AG04450 (cell line): ENCODE data around the gene CLTCL1. TPM values are rescaled to one million over a fixed set of nuclear protein-coding genes. Genes with fewer than 3 reads are reported as not detected.
A peak's percentile ranks its signal among the peaks of the same experiment; 100 is the strongest.

ENCODE experiments used
- CTCF ChIA-PET: fragments of 300-600, 350-600 bp; formaldehyde crosslinking; extraction: SDS; loops from one replicate; lab custom pipeline; 2022; ENCODE audit warnings: antibody characterized with exemption, inconsistent platforms; lab: Charles Lee
- POLR2A ChIA-PET: fragments of 350-600 bp; formaldehyde crosslinking; extraction: SDS; loops from one replicate; lab custom pipeline; 2021; ENCODE audit warnings: antibody characterized with exemption, inconsistent platforms; lab: Yijun Ruan, JAX
- DNase-seq: peaks from one replicate; pipeline ENCODE4 v3.0.0-alpha.2; 2011; ENCODE audit warnings: low read depth, low spot score
- H3K27ac ChIP-seq: one replicate; pipeline ENCODE4 v1.5.1; 2012; ENCODE audit warnings: low read depth, low read length, control low read depth
- H3K27me3 ChIP-seq: one replicate; pipeline ENCODE4 v1.6.0; 2012; ENCODE audit warnings: low read length; ENCODE audit not compliant: control insufficient read depth, insufficient read depth
- H3K4me3 ChIP-seq: 2 replicates; pipeline ENCODE4 v1.5.1; 2011; ENCODE audit warnings: mild to moderate bottlenecking, low read depth, low read length, control low read depth
- H3K9me3 ChIP-seq: 2 replicates; pipeline ENCODE4 v1.5.1; 2012; ENCODE audit warnings: low read length; ENCODE audit not compliant: control insufficient read depth, insufficient read depth
- polyA plus RNA-seq: library from polyadenylated mRNA; depleted of rRNA; stranded (reverse); fragments of >200 nt; gene quantifications from 2 replicates; pipeline ENCODE4 v1.2.3, GENCODE V29; 2011
- TF ChIP-seq, protein P1 (sequence below): IDR thresholded peaks from 2 replicates; pipeline ENCODE4 v1.5.1; 2011; ENCODE audit warnings: low read depth, low read length, control low read depth, inconsistent platforms

The CLTCL1 gene
- polyA plus RNA-seq, 1 experiment = 6.6 TPM

DNA sequence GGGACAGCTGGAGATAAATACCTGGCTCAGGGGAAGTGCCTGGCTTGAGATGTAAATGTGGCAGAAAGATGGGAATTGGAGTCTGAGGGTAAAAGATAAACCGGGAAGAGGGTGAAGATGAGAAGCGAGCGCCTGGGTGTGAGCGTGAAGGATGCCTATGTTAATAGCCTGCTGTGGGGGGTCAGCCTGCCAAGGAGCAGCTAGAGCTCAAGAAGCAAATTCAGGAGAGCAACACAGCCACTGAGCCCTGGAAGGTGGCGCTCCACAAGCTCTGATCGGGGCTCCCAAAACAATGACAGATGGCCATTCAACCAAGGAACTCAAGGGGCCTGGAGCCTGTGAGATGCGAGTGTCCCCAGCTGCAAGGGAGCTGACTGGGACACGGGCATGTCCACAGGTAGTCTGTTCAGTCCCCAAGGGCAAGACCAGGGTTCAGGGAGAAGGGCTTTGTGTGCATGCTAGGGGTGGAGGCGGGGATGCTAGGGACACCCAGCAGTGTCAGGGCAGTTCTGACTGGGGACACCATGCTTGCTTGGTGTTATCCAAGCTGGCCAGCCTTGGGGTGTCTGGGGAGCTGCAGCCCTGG, 144.2 kb downstream of the CLTCL1 start:
- POLR2A ChIA-PET = no interaction called here
- CTCF ChIA-PET = interaction anchor here (1.5 kb wide), 1 partner anchor 15 kb away, joined by 3 read pairs; no protein-coding TSS in a partner anchor
- TF ChIP-seq, protein P1, sequence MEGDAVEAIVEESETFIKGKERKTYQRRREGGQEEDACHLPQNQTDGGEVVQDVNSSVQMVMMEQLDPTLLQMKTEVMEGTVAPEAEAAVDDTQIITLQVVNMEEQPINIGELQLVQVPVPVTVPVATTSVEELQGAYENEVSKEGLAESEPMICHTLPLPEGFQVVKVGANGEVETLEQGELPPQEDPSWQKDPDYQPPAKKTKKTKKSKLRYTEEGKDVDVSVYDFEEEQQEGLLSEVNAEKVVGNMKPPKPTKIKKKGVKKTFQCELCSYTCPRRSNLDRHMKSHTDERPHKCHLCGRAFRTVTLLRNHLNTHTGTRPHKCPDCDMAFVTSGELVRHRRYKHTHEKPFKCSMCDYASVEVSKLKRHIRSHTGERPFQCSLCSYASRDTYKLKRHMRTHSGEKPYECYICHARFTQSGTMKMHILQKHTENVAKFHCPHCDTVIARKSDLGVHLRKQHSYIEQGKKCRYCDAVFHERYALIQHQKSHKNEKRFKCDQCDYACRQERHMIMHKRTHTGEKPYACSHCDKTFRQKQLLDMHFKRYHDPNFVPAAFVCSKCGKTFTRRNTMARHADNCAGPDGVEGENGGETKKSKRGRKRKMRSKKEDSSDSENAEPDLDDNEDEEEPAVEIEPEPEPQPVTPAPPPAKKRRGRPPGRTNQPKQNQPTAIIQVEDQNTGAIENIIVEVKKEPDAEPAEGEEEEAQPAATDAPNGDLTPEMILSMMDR = no peak
- Histone ChIP-seq H3K27ac (no peak overlapping the region), H3K27me3 (peaks cover 47% of the 10 kb centered on the region), H3K4me3 (no peak overlapping the region), H3K9me3 (peaks cover 11% of the 10 kb centered on the region)
- DNase-seq = no peak

DNA sequence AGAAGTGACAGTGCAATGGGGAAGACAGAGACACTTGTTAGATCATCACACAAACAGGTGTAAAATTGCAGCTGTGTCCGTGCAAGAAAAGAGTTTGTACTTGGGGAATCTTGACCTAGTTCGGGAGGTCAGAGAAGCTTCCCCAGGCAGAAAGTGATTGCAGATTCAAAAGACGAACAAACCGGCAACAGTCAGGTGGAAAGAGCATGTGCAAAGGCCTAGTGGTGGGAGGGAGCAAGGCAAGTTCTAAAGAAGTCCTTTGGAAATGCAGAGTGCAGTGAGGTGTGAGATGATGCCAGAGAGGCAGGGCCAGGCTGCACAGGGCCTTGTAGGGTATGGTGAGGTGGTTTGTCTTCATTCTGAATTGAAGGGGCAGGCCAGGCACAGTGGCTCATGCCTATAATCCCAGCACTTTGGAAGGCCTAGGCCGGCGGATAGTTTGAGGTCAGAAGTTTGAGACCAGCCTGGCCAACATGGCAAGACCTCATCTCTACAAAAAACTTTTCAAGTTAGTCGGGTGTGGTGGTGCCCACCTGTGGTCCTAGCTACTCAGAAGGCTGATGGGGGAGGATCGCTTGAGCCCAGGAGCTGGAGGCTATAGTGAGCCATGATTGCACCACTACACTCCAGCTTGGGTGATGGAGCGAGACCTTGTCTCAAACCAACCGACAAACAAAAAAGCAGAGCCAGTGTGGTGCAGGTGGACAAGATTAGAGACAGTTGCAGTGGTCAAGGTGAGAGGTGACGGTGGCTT, 145.1 kb downstream of the CLTCL1 start:
- H3K27me3 ChIP-seq = peaks cover 38% of the 10 kb centered on the region
- CTCF ChIA-PET = interaction anchor here (1.5 kb wide), 1 partner anchor 15 kb away, joined by 3 read pairs; no protein-coding TSS in a partner anchor
- POLR2A ChIA-PET = no interaction called here

DNA sequence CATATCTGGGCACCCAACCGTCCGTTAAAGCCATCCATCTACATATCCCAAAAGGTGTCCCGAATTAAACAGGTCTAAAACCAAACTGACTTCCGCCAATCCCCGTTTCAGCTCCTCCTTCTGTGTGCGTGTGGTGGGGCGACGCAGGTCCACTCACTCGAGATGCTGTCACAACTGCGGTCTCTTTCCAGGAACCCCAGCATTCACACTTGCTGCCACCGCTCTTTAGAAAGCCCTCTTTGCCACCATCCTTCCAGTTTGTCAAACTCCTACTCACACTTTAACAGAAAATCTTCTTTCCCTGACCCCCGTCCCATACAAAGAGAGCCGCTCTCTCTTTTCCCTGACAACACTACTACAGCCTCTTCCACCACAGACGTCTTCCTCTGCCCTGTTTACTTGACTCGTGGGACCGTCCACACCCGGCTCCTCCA, 147.5 kb downstream of the CLTCL1 start:
- DNase-seq = no peak

More for the DNA sequence above, 145.1 kb downstream of the CLTCL1 start:
- Histone ChIP-seq H3K4me3 (no peak overlapping the region), H3K27ac (no peak overlapping the region), H3K9me3 (peaks cover 8% of the 10 kb centered on the region)
- TF ChIP-seq, protein P1 = no peak
- no peak for DNase-seq

DNA sequence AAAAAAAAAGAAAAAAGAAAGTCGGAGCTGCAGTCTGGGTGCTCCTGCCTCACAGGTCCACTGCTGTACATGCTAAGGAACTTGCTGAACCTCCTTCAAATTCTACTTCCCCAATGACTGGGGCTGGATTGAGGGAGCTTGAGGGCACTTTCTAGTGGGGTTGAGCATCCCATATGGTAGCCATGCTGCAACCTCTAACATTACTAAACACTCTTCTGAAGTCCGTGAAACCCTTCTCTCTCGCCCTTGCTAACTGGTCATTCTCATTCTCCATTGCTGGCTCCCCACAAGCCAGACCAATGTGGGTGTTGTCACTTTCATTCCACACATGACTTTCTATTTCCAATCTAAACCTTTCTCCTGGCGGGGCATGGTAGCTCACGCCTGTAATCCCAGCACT, 148.3 kb downstream of the CLTCL1 start:
- H3K27me3 ChIP-seq = peaks cover 16% of the 10 kb centered on the region
- DNase-seq = no peak
- no peak overlapping the region for H3K4me3 ChIP-seq
- H3K9me3 ChIP-seq = no peaks in the 10 kb centered on the region
- no peak overlapping the region for H3K27ac ChIP-seq
- TF ChIP-seq, protein P1 = no peak
- ChIA-PET POLR2A (interaction anchor here (0.6 kb wide), 1 partner anchor 334 kb away, joined by 3 read pairs; no protein-coding TSS in a partner anchor), CTCF (interaction anchor here (2.4 kb wide), 1 partner anchor 486 kb away, joined by 15 read pairs; no protein-coding TSS in a partner anchor)

More for the DNA sequence above, 147.5 kb downstream of the CLTCL1 start:
- Histone ChIP-seq H3K27ac (peak overlapping the region; percentile 57), H3K9me3 (peaks cover 4% of the 10 kb centered on the region; the same call in 1 of the 2 replicates), H3K4me3 (peak overlapping the region; percentile 97), H3K27me3 (peaks cover 24% of the 10 kb centered on the region)
- CTCF ChIA-PET = interaction anchor here (0.8 to 2.4 kb wide), 9 partner anchors 8 to 770 kb away, joined by 3 to 15 read pairs (median 5); no protein-coding TSS in a partner anchor
- TF ChIP-seq, protein P1 = no peak
- POLR2A ChIA-PET = interaction anchor here (0.5 to 1.3 kb wide), 5 partner anchors 10 to 336 kb away, joined by 3 to 13 read pairs (median 4); partner anchors contain the start of genes CDC45 and DGCR2
